BJ (cell line): ENCODE results near the gene HADHA. TPM values are rescaled to one million over a fixed set of nuclear protein-coding genes. Genes with fewer than 3 reads are reported as not detected.

Source experiments
- CTCF ChIA-PET: fragments of 350-600 bp; formaldehyde crosslinking; extraction: SDS; loops from one replicate; lab custom pipeline; 2021; ENCODE audit warnings: antibody characterized with exemption, inconsistent platforms; lab: Yijun Ruan, JAX
- POLR2A ChIA-PET: fragments of 300-600 bp; sonication (Branson Sonifier 250); formaldehyde crosslinking; extraction: SDS; loops from one replicate; lab custom pipeline; 2021; ENCODE audit warnings: antibody characterized with exemption; lab: Charles Lee
- DNase-seq: peaks from one replicate; pipeline ENCODE4 v3.0.0-alpha.2; 2011; ENCODE audit warnings: low read depth
- H3K27me3 ChIP-seq: 2 replicates; pipeline ENCODE4 v1.6.0; 2011; ENCODE audit warnings: low read length; ENCODE audit not compliant: control insufficient read depth, insufficient read depth
- H3K36me3 ChIP-seq: 2 replicates; pipeline ENCODE4 v1.5.1; 2011; ENCODE audit warnings: low read length; ENCODE audit not compliant: control insufficient read depth, insufficient read depth
- H3K4me3 ChIP-seq: 2 replicates; pipeline ENCODE4 v1.5.1; 2011; ENCODE audit warnings: low read depth, mild to moderate bottlenecking, control low read depth, low read length
- CTCF ChIP-seq: IDR thresholded peaks from 2 replicates; pipeline ENCODE4 v1.5.1; 2011; ENCODE audit warnings: low read depth, mild to moderate bottlenecking, control low read depth, inconsistent platforms, low read length, moderate library complexity; ENCODE audit not compliant: insufficient read depth
- polyA plus RNA-seq: library from polyadenylated mRNA; depleted of rRNA; stranded (reverse); fragments of >200 nt; gene quantifications from 2 replicates; pipeline ENCODE4 v1.2.3, GENCODE V29; 2011

The HADHA gene
- polyA plus RNA-seq, 1 experiment, result 111 TPM

DNA sequence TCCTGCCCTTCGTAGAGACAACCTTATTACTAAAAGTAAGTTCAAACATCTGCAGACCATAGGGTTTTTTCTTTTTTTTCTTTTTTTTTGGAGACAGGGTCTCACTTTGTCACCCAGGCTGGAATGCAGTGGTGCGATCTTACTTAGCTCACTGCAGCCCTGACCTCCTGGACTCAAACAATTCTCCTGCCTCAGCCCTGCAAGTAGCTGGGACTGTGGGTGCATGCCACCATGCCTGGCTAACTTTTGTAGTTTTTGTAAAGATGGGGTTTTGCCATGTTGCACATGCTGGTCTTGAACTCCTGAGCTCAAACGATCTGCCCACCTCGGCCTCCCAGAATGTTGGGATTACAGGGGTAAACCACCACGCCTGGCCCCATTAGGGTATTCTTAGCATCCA lies 32.4 kb downstream of the HADHA start:
- DNase-seq, result no peak
- ChIA-PET POLR2A (no interaction called here), CTCF (interaction anchor here (0.9 kb wide), 1 partner anchor 18 kb away, joined by 3 read pairs; no protein-coding TSS in a partner anchor)
- no peaks in the 10 kb centered on the region for H3K27me3 ChIP-seq
- no peak overlapping the region for H3K4me3 ChIP-seq
- peaks cover 3% of the 10 kb centered on the region; the same call in 1 of the 2 replicates for H3K36me3 ChIP-seq
- no peak for TF ChIP-seq CTCF

- ChIA-PET CTCF (no interaction called here), POLR2A (no interaction called here)
- Histone ChIP-seq H3K27me3 (no peaks in the 10 kb centered on the region), H3K36me3 (peaks cover 21% of the 10 kb centered on the region), H3K4me3 (no peak overlapping the region)
- no peak for TF ChIP-seq CTCF
- no peak for DNase-seq
These were observed 40.5 kb downstream of the HADHA start for GRCh38 chr2:26203906-26204305.

DNA sequence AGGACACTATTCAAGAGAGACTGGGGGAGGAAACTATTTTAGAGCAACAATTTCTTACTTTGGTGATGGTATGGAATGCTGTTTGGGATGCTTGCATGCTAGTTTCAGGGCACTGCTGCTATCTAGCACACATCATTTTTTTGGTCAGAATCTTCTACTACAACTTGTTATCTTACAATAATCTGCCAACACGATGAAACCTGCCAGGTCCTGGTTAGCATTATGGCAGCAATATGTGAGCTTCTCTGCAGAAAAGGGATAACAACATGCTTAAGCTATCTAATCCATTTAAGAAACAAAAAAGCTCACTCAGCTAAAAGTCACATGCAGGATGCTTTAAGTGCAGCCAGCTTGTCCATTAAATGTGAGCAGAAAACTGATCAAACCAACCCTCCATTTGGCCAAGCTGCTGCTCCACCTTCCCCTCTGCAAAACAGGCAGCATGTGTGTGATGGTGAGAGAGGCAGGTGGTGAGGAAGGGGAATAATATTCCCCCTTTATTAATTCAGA lies 41.4 kb downstream of the HADHA start:
- Histone ChIP-seq H3K4me3 (no peak overlapping the region), H3K36me3 (peaks cover 21% of the 10 kb centered on the region), H3K27me3 (no peaks in the 10 kb centered on the region)
- no peak for DNase-seq
- no peak for TF ChIP-seq CTCF
- ChIA-PET CTCF (no interaction called here), POLR2A (no interaction called here)

DNA sequence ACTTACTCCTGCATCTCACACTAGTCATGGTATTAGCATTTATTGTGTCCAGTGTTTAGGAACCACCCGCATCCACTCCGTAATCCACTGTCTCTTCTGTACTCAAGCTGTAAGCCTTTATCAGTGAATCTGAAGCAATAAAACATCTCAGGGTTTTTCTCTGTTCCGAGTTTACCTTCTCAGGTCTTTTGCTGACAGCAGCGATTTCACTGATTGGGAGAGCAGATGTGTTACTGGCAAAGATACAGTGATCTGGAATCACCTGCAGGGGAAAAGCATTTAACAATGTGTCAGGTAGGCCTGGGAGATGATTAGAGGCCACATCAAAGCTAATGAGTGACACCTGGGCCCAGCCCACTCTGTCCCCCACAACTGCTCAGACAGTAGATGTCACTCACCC lies 46.9 kb downstream of the HADHA start:
- H3K36me3 ChIP-seq, result peaks cover 26% of the 10 kb centered on the region
- POLR2A ChIA-PET, result no interaction called here
- H3K27me3 ChIP-seq, result no peaks in the 10 kb centered on the region
- no peak for TF ChIP-seq CTCF
- H3K4me3 ChIP-seq, result no peak overlapping the region
- no peak for DNase-seq
- CTCF ChIA-PET, result interaction anchor here (1.0 kb wide), 1 partner anchor 10 kb away, joined by 3 read pairs; no protein-coding TSS in a partner anchor

- H3K27me3 ChIP-seq, result no peaks in the 10 kb centered on the region
- ChIA-PET POLR2A (no interaction called here), CTCF (no interaction called here)
- DNase-seq, result no peak
- no peak for TF ChIP-seq CTCF
- H3K4me3 ChIP-seq, result no peak overlapping the region
- peaks cover 24% of the 10 kb centered on the region for H3K36me3 ChIP-seq
These were observed 47.6 kb downstream of the HADHA start for GRCh38 chr2:26196683-26197418.
